ENCODE data around the gene NCOA4. TPM values are rescaled to one million over a fixed set of nuclear protein-coding genes. Genes with fewer than 3 reads are reported as not detected.

The NCOA4 gene
- total and polyA plus RNA-seq, 2 donors (not counting 3 experiments of a cell fraction or from before 2014, with no cell fraction given): 62.1 to 127 TPM

DNA sequence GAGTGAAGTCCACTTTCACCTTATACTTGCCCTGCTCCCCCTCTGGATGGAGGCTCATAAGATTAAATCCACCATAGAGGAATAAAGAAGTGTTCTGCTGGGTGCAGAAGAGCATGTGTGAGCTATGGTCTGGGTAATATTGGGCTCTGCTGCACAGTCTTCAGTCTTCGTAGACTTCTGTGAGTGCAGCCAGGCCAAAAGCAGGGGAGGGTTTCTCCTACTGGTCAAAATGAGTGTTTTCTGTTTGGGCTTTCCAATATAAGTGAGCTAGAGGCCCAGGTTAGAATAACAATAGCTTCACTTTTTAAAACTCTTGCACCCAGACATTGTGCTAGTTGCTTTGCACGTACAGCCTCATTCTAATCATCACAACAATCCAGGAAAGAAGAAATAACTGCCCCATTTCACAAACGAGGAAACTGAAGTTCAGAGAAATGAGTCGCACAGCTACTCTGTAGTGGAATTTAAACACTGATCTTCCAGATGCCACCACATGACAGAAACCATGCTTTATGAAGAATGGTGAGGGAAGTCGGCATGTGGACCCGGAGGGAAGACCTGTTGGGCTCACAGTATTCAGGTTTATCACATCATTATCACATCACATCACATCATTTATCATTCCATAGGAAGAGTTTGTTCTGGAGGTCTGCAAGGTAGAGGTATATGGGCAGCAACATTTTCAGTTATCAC lies 39.5 kb upstream of the NCOA4 start:
- no peak for FAIRE-seq
- H3K4me3 ChIP-seq (replicated peaks in 1 of 3; ENCODE audit: insufficient read depth in 1 of 3, low read depth in 1 of 3, low read length in 3 of 3): no peak overlapping the region
- no peaks in the 10 kb centered on the region for H3K36me3 ChIP-seq (ENCODE audit: control insufficient read depth in 2 of 2, extremely low read depth in 1 of 2, insufficient read depth in 2 of 2, low read length in 2 of 2)
- H4K20me1 ChIP-seq (replicated peaks; ENCODE audit: control insufficient read depth, extremely low read depth, insufficient read depth, low read length): no peaks in the 10 kb centered on the region
- no peak overlapping the region for H3K4me2 ChIP-seq (ENCODE audit: insufficient read depth, low read length)
- H3K4me1 ChIP-seq (ENCODE audit: control insufficient read depth, extremely low read depth, insufficient read depth, low read length): no peaks in the 10 kb centered on the region
- H3K9me3 ChIP-seq (replicated peaks; ENCODE audit: control insufficient read depth, insufficient read depth, low read length): no peaks in the 10 kb centered on the region
- dilution Hi-C loops (cut with MboI; ENCODE audit: extremely low pct_ligation_motif_present, low sequenced_read_pairs): no loop called here
- ChIA-PET CTCF (interaction anchor here (0.7 to 1.3 kb wide), 2 partner anchors 11 to 842 kb away, joined by 4 read pairs; no protein-coding TSS in a partner anchor), POLR2A (no interaction called here)
- H3K27ac ChIP-seq (ENCODE audit: insufficient read depth, low read depth, low read length): no peak overlapping the region
- no peaks in the 10 kb centered on the region for H3K27me3 ChIP-seq (ENCODE audit: control insufficient read depth in 2 of 2, insufficient read depth in 2 of 2, low read length in 2 of 2)
- H2AFZ ChIP-seq (ENCODE audit: low read depth, low read length): no peak overlapping the region
- no peaks in the 10 kb centered on the region for H3K9me1 ChIP-seq (replicated peaks; ENCODE audit: control insufficient read depth, extremely low read depth, insufficient read depth, low read length)
- DNase-seq (ENCODE audit: low read depth, low spot score): no peak
- H3K9ac ChIP-seq (replicated peaks; ENCODE audit: extremely low read depth, insufficient read depth, low read length): no peak overlapping the region
- TF ChIP-seq, protein P1, sequence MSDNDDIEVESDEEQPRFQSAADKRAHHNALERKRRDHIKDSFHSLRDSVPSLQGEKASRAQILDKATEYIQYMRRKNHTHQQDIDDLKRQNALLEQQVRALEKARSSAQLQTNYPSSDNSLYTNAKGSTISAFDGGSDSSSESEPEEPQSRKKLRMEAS (IDR thresholded peaks at IDR 0.05; ENCODE audit: insufficient read depth, insufficient read length): no peak
- no peak for TF ChIP-seq POLR2AphosphoS5 (IDR thresholded peaks at IDR 0.05; ENCODE audit: insufficient read depth, low read depth, low read length)
- BruUV-seq (replicated peaks): no TSS peak
- no peaks in the 10 kb centered on the region for H3K79me2 ChIP-seq (ENCODE audit: control insufficient read depth, insufficient read depth, low read length)
- intact Hi-C loops (cut with micrococcal nuclease): no loop called here

DNA sequence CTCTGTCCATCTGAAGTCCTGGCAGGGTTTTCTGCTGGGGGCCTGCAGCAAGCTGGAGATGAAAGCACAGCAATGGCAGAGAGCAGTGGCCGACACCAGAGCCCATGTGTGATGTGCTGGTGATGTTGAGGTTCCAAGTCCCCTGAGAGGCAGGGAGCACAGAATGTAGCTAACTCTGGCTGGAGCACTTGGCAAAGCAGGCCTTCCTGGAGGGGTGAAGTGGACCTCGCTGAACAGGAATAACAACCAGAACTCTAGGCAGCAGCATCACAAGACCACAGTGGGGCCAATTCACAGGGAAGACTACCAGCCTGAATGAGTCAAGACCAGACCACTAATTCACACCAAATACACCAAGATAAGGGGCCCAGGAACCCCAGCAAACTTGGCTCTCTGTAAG lies 38.5 kb upstream of the NCOA4 start:
- H3K9me3 ChIP-seq (replicated peaks; ENCODE audit: control insufficient read depth, insufficient read depth, low read length): no peaks in the 10 kb centered on the region
- intact Hi-C loops (cut with micrococcal nuclease) (no loop called here), dilution Hi-C loops (cut with MboI; ENCODE audit: extremely low pct_ligation_motif_present, low sequenced_read_pairs) (no loop called here)
- ChIA-PET POLR2A (no interaction called here), CTCF (interaction anchor here (0.7 kb wide), 1 partner anchor 841 kb away, joined by 4 read pairs; no protein-coding TSS in a partner anchor)
- no peak for DNase-seq (ENCODE audit: low read depth, low spot score)
- H3K36me3 ChIP-seq (ENCODE audit: control insufficient read depth in 2 of 2, extremely low read depth in 1 of 2, insufficient read depth in 2 of 2, low read length in 2 of 2): no peaks in the 10 kb centered on the region
- no peaks in the 10 kb centered on the region for H3K9me1 ChIP-seq (replicated peaks; ENCODE audit: control insufficient read depth, extremely low read depth, insufficient read depth, low read length)
- H3K79me2 ChIP-seq (ENCODE audit: control insufficient read depth, insufficient read depth, low read length): no peaks in the 10 kb centered on the region
- no TSS peak for BruUV-seq (replicated peaks)
- no peak overlapping the region for H3K4me2 ChIP-seq (ENCODE audit: insufficient read depth, low read length)
- no peak overlapping the region for H3K9ac ChIP-seq (replicated peaks; ENCODE audit: extremely low read depth, insufficient read depth, low read length)
- H3K4me3 ChIP-seq (replicated peaks in 1 of 3; ENCODE audit: insufficient read depth in 1 of 3, low read depth in 1 of 3, low read length in 3 of 3): no peak overlapping the region
- no peak for FAIRE-seq
- TF ChIP-seq MYC (IDR thresholded peaks at IDR 0.05; ENCODE audit: low read depth, low read length): no peak
- TF ChIP-seq POLR2AphosphoS5 (IDR thresholded peaks at IDR 0.05; ENCODE audit: insufficient read depth, low read depth, low read length): no peak
- TF ChIP-seq FOS (IDR thresholded peaks at IDR 0.05; ENCODE audit: borderline replicate concordance, insufficient read depth, low read length): no peak
- no peak for TF ChIP-seq JUN (IDR thresholded peaks at IDR 0.05; ENCODE audit: borderline replicate concordance, insufficient read depth, insufficient read length, low read depth)
- TF ChIP-seq, protein P2, sequence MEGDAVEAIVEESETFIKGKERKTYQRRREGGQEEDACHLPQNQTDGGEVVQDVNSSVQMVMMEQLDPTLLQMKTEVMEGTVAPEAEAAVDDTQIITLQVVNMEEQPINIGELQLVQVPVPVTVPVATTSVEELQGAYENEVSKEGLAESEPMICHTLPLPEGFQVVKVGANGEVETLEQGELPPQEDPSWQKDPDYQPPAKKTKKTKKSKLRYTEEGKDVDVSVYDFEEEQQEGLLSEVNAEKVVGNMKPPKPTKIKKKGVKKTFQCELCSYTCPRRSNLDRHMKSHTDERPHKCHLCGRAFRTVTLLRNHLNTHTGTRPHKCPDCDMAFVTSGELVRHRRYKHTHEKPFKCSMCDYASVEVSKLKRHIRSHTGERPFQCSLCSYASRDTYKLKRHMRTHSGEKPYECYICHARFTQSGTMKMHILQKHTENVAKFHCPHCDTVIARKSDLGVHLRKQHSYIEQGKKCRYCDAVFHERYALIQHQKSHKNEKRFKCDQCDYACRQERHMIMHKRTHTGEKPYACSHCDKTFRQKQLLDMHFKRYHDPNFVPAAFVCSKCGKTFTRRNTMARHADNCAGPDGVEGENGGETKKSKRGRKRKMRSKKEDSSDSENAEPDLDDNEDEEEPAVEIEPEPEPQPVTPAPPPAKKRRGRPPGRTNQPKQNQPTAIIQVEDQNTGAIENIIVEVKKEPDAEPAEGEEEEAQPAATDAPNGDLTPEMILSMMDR (IDR thresholded peaks at IDR 0.05; ENCODE audit: extremely low read depth in 1 of 2, insufficient read depth in 1 of 2, low read depth in 1 of 2, low read length in 2 of 2): no peak
- TF ChIP-seq POLR2A (IDR thresholded peaks at IDR 0.05; ENCODE audit: low read depth, low read length): no peak
- TF ChIP-seq EZH2 (IDR thresholded peaks at IDR 0.05; ENCODE audit: borderline replicate concordance, low read depth, low read length, severe bottlenecking): no peak
- TF ChIP-seq GATA2 (IDR thresholded peaks at IDR 0.05; ENCODE audit: insufficient read depth, insufficient read length, low read depth, low read length): no peak
- TF ChIP-seq, protein P1 (IDR thresholded peaks at IDR 0.05; ENCODE audit: insufficient read depth, insufficient read length): no peak
- H3K27ac ChIP-seq (ENCODE audit: insufficient read depth, low read depth, low read length): no peak overlapping the region
- H3K4me1 ChIP-seq (ENCODE audit: control insufficient read depth, extremely low read depth, insufficient read depth, low read length): no peaks in the 10 kb centered on the region
- no peaks in the 10 kb centered on the region for H3K27me3 ChIP-seq (ENCODE audit: control insufficient read depth in 2 of 2, insufficient read depth in 2 of 2, low read length in 2 of 2)
- H4K20me1 ChIP-seq (replicated peaks; ENCODE audit: control insufficient read depth, extremely low read depth, insufficient read depth, low read length): no peaks in the 10 kb centered on the region
- H2AFZ ChIP-seq (ENCODE audit: low read depth, low read length): no peak overlapping the region

All from endothelial cell of umbilical vein (primary cell).